Neural crest cell (in vitro differentiated cells): ENCODE results near the gene PRKCE. TPM values are rescaled to one million over a fixed set of nuclear protein-coding genes. Genes with fewer than 3 reads are reported as not detected.

Source experiments
- DNase-seq: peaks from one replicate; pipeline ENCODE4 v3.0.0; 2021; ENCODE audit warnings: low read depth, mixed read lengths, low spot score
- H3K27ac Mint-ChIP-seq: one replicate; pipeline ENCODE4 v1.8.0; 2021; ENCODE audit warnings: mild to moderate bottlenecking, mixed read lengths; ENCODE audit not compliant: unreplicated experiment
- H3K27me3 Mint-ChIP-seq: 2 replicates; pipeline ENCODE4 v1.8.0; 2021; ENCODE audit warnings: low read depth, mild to moderate bottlenecking, mixed read lengths
- H3K36me3 Mint-ChIP-seq: 2 replicates; pipeline ENCODE4 v1.8.0; 2021; ENCODE audit warnings: low read depth, mild to moderate bottlenecking, mixed read lengths
- H3K4me1 Mint-ChIP-seq: 2 replicates; pipeline ENCODE4 v1.8.0; 2021; ENCODE audit warnings: mixed read lengths
- H3K4me3 Mint-ChIP-seq: one replicate; pipeline ENCODE4 v1.8.0; 2021; ENCODE audit warnings: mild to moderate bottlenecking, mixed read lengths
- H3K9me3 Mint-ChIP-seq: 2 replicates; pipeline ENCODE4 v1.8.0; 2021; ENCODE audit warnings: mixed read lengths
- total RNA-seq: library from RNA; stranded (reverse); gene quantifications from 2 replicates; pipeline ENCODE4 v1.2.1, GENCODE V29; 2021
- TF ChIP-seq, protein P1 (sequence below): fragments of 200-600 bp; sonication (generic); conservative IDR thresholded peaks from 2 replicates; pipeline ENCODE4 v1.5.0; 2021; ENCODE audit warnings: antibody characterized with exemption, mild to moderate bottlenecking

PRKCE gene
- total RNA-seq, 1 donor from 2014 or later = 15.6 TPM

- Mint-ChIP-seq H3K4me1 (no peaks in the 10 kb centered on the region), H3K27ac (no peak overlapping the region), H3K36me3 (peaks cover 3% of the 10 kb centered on the region), H3K4me3 (no peak overlapping the region), H3K9me3 (no peaks in the 10 kb centered on the region), H3K27me3 (no peaks in the 10 kb centered on the region)
- TF ChIP-seq, protein P1, sequence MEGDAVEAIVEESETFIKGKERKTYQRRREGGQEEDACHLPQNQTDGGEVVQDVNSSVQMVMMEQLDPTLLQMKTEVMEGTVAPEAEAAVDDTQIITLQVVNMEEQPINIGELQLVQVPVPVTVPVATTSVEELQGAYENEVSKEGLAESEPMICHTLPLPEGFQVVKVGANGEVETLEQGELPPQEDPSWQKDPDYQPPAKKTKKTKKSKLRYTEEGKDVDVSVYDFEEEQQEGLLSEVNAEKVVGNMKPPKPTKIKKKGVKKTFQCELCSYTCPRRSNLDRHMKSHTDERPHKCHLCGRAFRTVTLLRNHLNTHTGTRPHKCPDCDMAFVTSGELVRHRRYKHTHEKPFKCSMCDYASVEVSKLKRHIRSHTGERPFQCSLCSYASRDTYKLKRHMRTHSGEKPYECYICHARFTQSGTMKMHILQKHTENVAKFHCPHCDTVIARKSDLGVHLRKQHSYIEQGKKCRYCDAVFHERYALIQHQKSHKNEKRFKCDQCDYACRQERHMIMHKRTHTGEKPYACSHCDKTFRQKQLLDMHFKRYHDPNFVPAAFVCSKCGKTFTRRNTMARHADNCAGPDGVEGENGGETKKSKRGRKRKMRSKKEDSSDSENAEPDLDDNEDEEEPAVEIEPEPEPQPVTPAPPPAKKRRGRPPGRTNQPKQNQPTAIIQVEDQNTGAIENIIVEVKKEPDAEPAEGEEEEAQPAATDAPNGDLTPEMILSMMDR = no peak
- DNase-seq = no peak
Observed at GRCh38 chr2:46126571-46126970, 475.1 kb downstream of the PRKCE start.

DNA sequence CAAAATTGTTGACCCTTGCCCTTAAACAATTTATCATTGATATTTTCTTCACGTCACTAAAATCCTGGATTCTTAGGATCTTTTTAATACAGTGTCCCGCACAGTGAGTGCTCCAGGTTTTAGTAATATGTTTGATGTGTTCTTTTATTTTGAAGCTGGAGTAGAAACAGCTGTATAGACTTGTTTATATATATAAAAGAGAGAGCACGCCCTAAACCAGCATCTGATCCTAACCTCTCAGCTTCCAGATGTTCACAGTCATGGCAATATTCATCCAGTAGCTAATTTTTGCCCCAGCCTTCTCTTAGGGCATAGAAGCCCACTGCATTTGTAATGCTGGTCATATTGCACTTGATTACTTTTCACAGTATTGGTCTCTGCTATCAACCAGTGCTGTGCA, 475.7 kb downstream of the PRKCE start:
- no peaks in the 10 kb centered on the region for H3K4me1 Mint-ChIP-seq

GRCh38 chr2:46130511-46130910, 479.0 kb downstream of the PRKCE start:
- no peaks in the 10 kb centered on the region for H3K27me3 Mint-ChIP-seq

More for the DNA sequence above, 475.7 kb downstream of the PRKCE start:
- no peaks in the 10 kb centered on the region for H3K27me3 Mint-ChIP-seq
- no peak overlapping the region for H3K27ac Mint-ChIP-seq
- H3K9me3 Mint-ChIP-seq = no peaks in the 10 kb centered on the region
- peaks cover 5% of the 10 kb centered on the region for H3K36me3 Mint-ChIP-seq
- DNase-seq = no peak
- TF ChIP-seq, protein P1 = no peak
- H3K4me3 Mint-ChIP-seq = no peak overlapping the region

GRCh38 chr2:46132996-46133395, 481.5 kb downstream of the PRKCE start:
- Mint-ChIP-seq H3K36me3 (peaks cover 4% of the 10 kb centered on the region), H3K9me3 (no peaks in the 10 kb centered on the region), H3K4me1 (peaks cover 14% of the 10 kb centered on the region), H3K4me3 (no peak overlapping the region), H3K27ac (no peak overlapping the region), H3K27me3 (no peaks in the 10 kb centered on the region)
- TF ChIP-seq, protein P1 = no peak
- no peak for DNase-seq

More at GRCh38 chr2:46130511-46130910, 479.0 kb downstream of the PRKCE start:
- DNase-seq = no peak
- no peaks in the 10 kb centered on the region for H3K9me3 Mint-ChIP-seq
- H3K27ac Mint-ChIP-seq = no peak overlapping the region
- H3K4me3 Mint-ChIP-seq = no peak overlapping the region
- H3K4me1 Mint-ChIP-seq = peaks cover 4% of the 10 kb centered on the region
- peaks cover 8% of the 10 kb centered on the region for H3K36me3 Mint-ChIP-seq
- TF ChIP-seq, protein P1 = no peak

DNA sequence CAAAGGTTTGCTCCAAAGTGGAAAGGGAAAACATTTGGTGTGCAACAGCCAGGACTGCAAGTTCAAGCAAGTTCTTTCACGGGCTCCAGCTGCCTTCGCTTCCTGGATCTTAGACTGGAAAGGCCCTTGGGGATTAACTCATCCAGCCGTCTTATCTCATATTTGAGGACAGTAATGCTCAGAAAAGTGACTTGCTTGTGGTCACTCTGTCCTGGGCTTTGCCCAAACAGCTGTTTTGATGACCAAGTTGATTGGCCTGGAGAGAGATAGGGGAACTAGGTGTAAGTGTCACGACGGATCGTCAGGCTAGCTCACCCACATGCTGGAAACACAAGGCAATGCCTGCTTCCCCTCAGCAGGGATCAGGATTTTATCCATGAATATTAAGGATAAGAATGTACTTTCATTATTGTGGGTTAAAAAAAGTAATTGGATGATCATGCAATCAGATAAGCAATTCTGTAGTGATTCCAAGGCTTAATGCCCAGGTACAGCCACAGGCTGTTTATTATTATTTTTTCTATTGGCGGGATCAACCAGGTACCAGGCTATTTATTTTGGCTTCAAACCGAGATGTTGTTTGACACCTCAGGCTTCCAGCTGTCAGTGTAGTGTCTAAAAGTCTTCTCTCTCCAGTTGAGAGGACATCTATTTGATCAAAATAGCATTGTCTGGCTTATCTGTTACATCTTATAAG, 483.2 kb downstream of the PRKCE start:
- Mint-ChIP-seq H3K27me3 (no peaks in the 10 kb centered on the region), H3K4me1 (peaks cover 14% of the 10 kb centered on the region), H3K27ac (no peak overlapping the region), H3K4me3 (no peak overlapping the region), H3K9me3 (no peaks in the 10 kb centered on the region), H3K36me3 (peaks cover 4% of the 10 kb centered on the region)
- DNase-seq = no peak
- TF ChIP-seq, protein P1 = no peak
